Endothelial cell (in vitro differentiated cells): ENCODE data around the gene MTG1. TPM values are rescaled to one million over a fixed set of nuclear protein-coding genes. Genes with fewer than 3 reads are reported as not detected.

Source experiments
- DNase-seq: peaks from one replicate; pipeline ENCODE4 v3.0.0; 2021; ENCODE audit warnings: low spot score
- H3K27ac Mint-ChIP-seq: one replicate; pipeline ENCODE4 v1.8.0; 2021; ENCODE audit warnings: mixed read lengths, inconsistent platforms; ENCODE audit not compliant: unreplicated experiment
- H3K27me3 Mint-ChIP-seq: one replicate; pipeline ENCODE4 v1.8.0; 2021; ENCODE audit warnings: mild to moderate bottlenecking, moderate library complexity, mixed read lengths, inconsistent platforms; ENCODE audit not compliant: unreplicated experiment
- H3K36me3 Mint-ChIP-seq: one replicate; pipeline ENCODE4 v1.8.0; 2021; ENCODE audit warnings: mild to moderate bottlenecking, low read depth, mixed read lengths, inconsistent platforms; ENCODE audit not compliant: unreplicated experiment
- H3K4me1 Mint-ChIP-seq: one replicate; pipeline ENCODE4 v1.8.0; 2021; ENCODE audit warnings: mild to moderate bottlenecking, mixed read lengths, inconsistent platforms; ENCODE audit not compliant: unreplicated experiment
- H3K4me3 Mint-ChIP-seq: one replicate; pipeline ENCODE4 v1.8.0; 2021; ENCODE audit warnings: mild to moderate bottlenecking, mixed read lengths, inconsistent platforms; ENCODE audit not compliant: unreplicated experiment
- H3K9me3 Mint-ChIP-seq: one replicate; pipeline ENCODE4 v1.8.0; 2021; ENCODE audit warnings: mixed read lengths, inconsistent platforms; ENCODE audit not compliant: unreplicated experiment
- total RNA-seq: library from RNA; stranded (reverse); fragmentation: NEBNext Ultra II Directional; extraction: Animal tissue kit (Norgen Biotek cat#: 25700); gene quantifications from one replicate; pipeline ENCODE4 v1.2.1, GENCODE V29; 2021; ENCODE audit not compliant: unreplicated experiment
- TF ChIP-seq, protein P1 (sequence below): fragments of 200-600 bp; sonication (generic); IDR thresholded peaks from one replicate; pipeline ENCODE4 v1.5.0; 2021; ENCODE audit warnings: antibody characterized with exemption; ENCODE audit not compliant: unreplicated experiment

The MTG1 gene
- total RNA-seq, 1 donor from 2014 or later: 97.3 TPM

GRCh38 chr10:133396035-133396624 lies 2.2 kb downstream of the MTG1 start:
- H3K9me3 Mint-ChIP-seq: no peaks in the 10 kb centered on the region
- H3K27ac Mint-ChIP-seq: no peak overlapping the region
- H3K4me1 Mint-ChIP-seq: peaks cover 14% of the 10 kb centered on the region
- peaks cover 33% of the 10 kb centered on the region for H3K36me3 Mint-ChIP-seq
- H3K4me3 Mint-ChIP-seq: peak overlapping the region; percentile 80
- peaks cover 12% of the 10 kb centered on the region for H3K27me3 Mint-ChIP-seq
- TF ChIP-seq, protein P1, sequence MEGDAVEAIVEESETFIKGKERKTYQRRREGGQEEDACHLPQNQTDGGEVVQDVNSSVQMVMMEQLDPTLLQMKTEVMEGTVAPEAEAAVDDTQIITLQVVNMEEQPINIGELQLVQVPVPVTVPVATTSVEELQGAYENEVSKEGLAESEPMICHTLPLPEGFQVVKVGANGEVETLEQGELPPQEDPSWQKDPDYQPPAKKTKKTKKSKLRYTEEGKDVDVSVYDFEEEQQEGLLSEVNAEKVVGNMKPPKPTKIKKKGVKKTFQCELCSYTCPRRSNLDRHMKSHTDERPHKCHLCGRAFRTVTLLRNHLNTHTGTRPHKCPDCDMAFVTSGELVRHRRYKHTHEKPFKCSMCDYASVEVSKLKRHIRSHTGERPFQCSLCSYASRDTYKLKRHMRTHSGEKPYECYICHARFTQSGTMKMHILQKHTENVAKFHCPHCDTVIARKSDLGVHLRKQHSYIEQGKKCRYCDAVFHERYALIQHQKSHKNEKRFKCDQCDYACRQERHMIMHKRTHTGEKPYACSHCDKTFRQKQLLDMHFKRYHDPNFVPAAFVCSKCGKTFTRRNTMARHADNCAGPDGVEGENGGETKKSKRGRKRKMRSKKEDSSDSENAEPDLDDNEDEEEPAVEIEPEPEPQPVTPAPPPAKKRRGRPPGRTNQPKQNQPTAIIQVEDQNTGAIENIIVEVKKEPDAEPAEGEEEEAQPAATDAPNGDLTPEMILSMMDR: no peak
- no peak for DNase-seq

- H3K9me3 Mint-ChIP-seq: no peaks in the 10 kb centered on the region
- no peak for DNase-seq
- H3K4me3 Mint-ChIP-seq: peak overlapping the region; percentile 51
- H3K36me3 Mint-ChIP-seq: peaks cover 40% of the 10 kb centered on the region
- peaks cover 15% of the 10 kb centered on the region for H3K4me1 Mint-ChIP-seq
- no peak overlapping the region for H3K27ac Mint-ChIP-seq
- H3K27me3 Mint-ChIP-seq: peaks cover 12% of the 10 kb centered on the region
- TF ChIP-seq, protein P1: no peak
Measured at GRCh38 chr10:133397938-133398337, 4.0 kb downstream of the MTG1 start.

GRCh38 chr10:133399123-133399601 lies 5.2 kb downstream of the MTG1 start:
- no peaks in the 10 kb centered on the region for H3K9me3 Mint-ChIP-seq
- TF ChIP-seq, protein P1: no peak
- H3K36me3 Mint-ChIP-seq: peaks cover 46% of the 10 kb centered on the region
- no peak overlapping the region for H3K4me3 Mint-ChIP-seq
- H3K4me1 Mint-ChIP-seq: peaks cover 18% of the 10 kb centered on the region
- no peak for DNase-seq
- no peak overlapping the region for H3K27ac Mint-ChIP-seq
- peaks cover 8% of the 10 kb centered on the region for H3K27me3 Mint-ChIP-seq

- TF ChIP-seq, protein P1: no peak
- peaks cover 1% of the 10 kb centered on the region for H3K27me3 Mint-ChIP-seq
- peak overlapping the region; percentile 76 for H3K4me3 Mint-ChIP-seq
- no peaks in the 10 kb centered on the region for H3K9me3 Mint-ChIP-seq
- peaks cover 11% of the 10 kb centered on the region for H3K4me1 Mint-ChIP-seq
- DNase-seq: no peak
- H3K27ac Mint-ChIP-seq: no peak overlapping the region
- H3K36me3 Mint-ChIP-seq: peaks cover 49% of the 10 kb centered on the region
Measured at GRCh38 chr10:133400624-133401424, 6.9 kb downstream of the MTG1 start.

GRCh38 chr10:133401500-133401899 lies 7.5 kb downstream of the MTG1 start:
- DNase-seq: no peak
- no peak overlapping the region for H3K27ac Mint-ChIP-seq
- TF ChIP-seq, protein P1: no peak
- H3K4me1 Mint-ChIP-seq: peaks cover 11% of the 10 kb centered on the region
- no peaks in the 10 kb centered on the region for H3K9me3 Mint-ChIP-seq
- peaks cover 1% of the 10 kb centered on the region for H3K27me3 Mint-ChIP-seq
- no peak overlapping the region for H3K4me3 Mint-ChIP-seq
- H3K36me3 Mint-ChIP-seq: peaks cover 49% of the 10 kb centered on the region
